HepG2 (cell line): Measurements from ENCODE around the gene RTBDN. TPM values are rescaled to one million over a fixed set of nuclear protein-coding genes. Genes with fewer than 3 reads are reported as not detected.

ENCODE experiments used
- ATAC-seq: fragments of 200-7000 bp; cut with Tn5 transposase; 3 replicates; pipeline ENCODE4 v1.9.1; 2020; ENCODE audit warnings: mild to moderate bottlenecking, moderate library complexity
- BruUV-seq: library from RNA; stranded (reverse); fragments of 400-500 nt; replicated peaks from 2 replicates; lab custom pipeline; 2021; lab: Mats Ljungman, UMichigan
- CTCF ChIA-PET: fragments of 300-600 bp; formaldehyde crosslinking; extraction: SDS; loops from one replicate; lab custom pipeline; 2021; ENCODE audit warnings: low total read pairs, inconsistent platforms, low intra/inter-chr PET ratio; lab: Yijun Ruan, JAX
- POLR2A ChIA-PET: fragments of 350-600 bp; sonication (Branson Sonifier 250); formaldehyde crosslinking; loops from one replicate; lab custom pipeline; 2020; ENCODE audit warnings: antibody characterized with exemption, inconsistent platforms; lab: Yijun Ruan, JAX
- DNase-seq: peaks from one replicate; pipeline ENCODE4 v3.0.0-alpha.2; 2015; ENCODE audit warnings: low spot score
- FAIRE-seq: peaks from 3 replicates; lab custom pipeline; 2011; peaks lifted over from hg19 to GRCh38; lab: Jason Lieb, UNC
- H2AFZ ChIP-seq: one replicate; pipeline ENCODE4 v1.6.1; 2011; ENCODE audit warnings: low read length, inconsistent platforms
- H3K27ac ChIP-seq: fragments of 300-600 bp; 3 replicates; pipeline ENCODE4 v1.8.0; 2011; ENCODE audit warnings: mixed run types, mild to moderate bottlenecking, mixed read lengths, low read length, inconsistent platforms; ENCODE audit not compliant: insufficient read depth; ENCODE audit errors: extremely low read length
- H3K27me3 ChIP-seq, 2 experiments: fragments of 200-600 bp in 1 of 2; 2 replicates in 1 of 2; 3 replicates in 1 of 2; pipeline versions ENCODE4 v1.6.0 to v1.8.0; 2011; ENCODE audit warnings: low read length in 2 of 2, mild to moderate bottlenecking in 2 of 2, moderate library complexity in 2 of 2, inconsistent platforms in 1 of 2; ENCODE audit not compliant: insufficient read depth in 2 of 2, control insufficient read depth in 1 of 2
- H3K36me3 ChIP-seq, 2 experiments: fragments of 200-600 bp in 1 of 2; replicated peaks in 1 of 2; 2 replicates in 1 of 2; 3 replicates in 1 of 2; pipeline versions ENCODE4 v1.5.1 to v1.8.0; 2011; ENCODE audit warnings: low read length in 2 of 2, inconsistent platforms in 1 of 2; ENCODE audit not compliant: insufficient read depth in 2 of 2, control insufficient read depth in 1 of 2
- H3K4me1 ChIP-seq: 2 replicates; pipeline ENCODE4 v1.5.1; 2012; ENCODE audit warnings: low read length, inconsistent platforms; ENCODE audit not compliant: insufficient read depth
- H3K4me2 ChIP-seq: 2 replicates; pipeline ENCODE4 v1.6.0; 2011; ENCODE audit warnings: low read depth, low read length, inconsistent platforms
- H3K4me3 ChIP-seq, 3 experiments: fragments of 200-600 bp in 1 of 3; sonication (generic), shearing (Covaris generic) in 1 of 3; replicated peaks in 1 of 3; 2 replicates each; pipeline ENCODE4 v1.5.1; 2011 to 2016; ENCODE audit warnings: low read length in 3 of 3, inconsistent platforms in 2 of 3, low read depth in 2 of 3, mild to moderate bottlenecking in 2 of 3, control low read depth in 1 of 3, mixed read lengths in 1 of 3; ENCODE audit not compliant: insufficient read depth in 1 of 3
- H3K79me2 ChIP-seq: one replicate; pipeline ENCODE4 v1.6.1; 2011; ENCODE audit warnings: low read length, inconsistent platforms; ENCODE audit not compliant: insufficient read depth
- H3K9ac ChIP-seq: 2 replicates; pipeline ENCODE4 v1.6.0; 2011; ENCODE audit warnings: mild to moderate bottlenecking, low read depth, low read length, inconsistent platforms; ENCODE audit not compliant: insufficient read depth
- H3K9me3 ChIP-seq: 2 replicates; pipeline ENCODE4 v1.5.1; 2012; ENCODE audit warnings: mild to moderate bottlenecking, low read length
- H4K20me1 ChIP-seq: 2 replicates; pipeline ENCODE4 v1.6.0; 2011; ENCODE audit warnings: inconsistent platforms, mild to moderate bottlenecking, low read length, moderate library complexity; ENCODE audit not compliant: insufficient read depth
- ISL2 ChIP-seq: sonication (generic); formaldehyde crosslinking; IDR thresholded peaks from 2 replicates; pipeline ENCODE4 v1.5.0; 2020; ENCODE audit warnings: missing genetic modification reagents
- KIAA2018 ChIP-seq: sonication (generic); formaldehyde crosslinking; IDR thresholded peaks from 2 replicates; pipeline ENCODE4 v1.5.0; 2020; ENCODE audit warnings: mild to moderate bottlenecking, missing genetic modification reagents, borderline replicate concordance
- MAFK ChIP-seq, 2 experiments: IDR thresholded peaks in 1 of 2; conservative IDR thresholded peaks in 1 of 2; 2 replicates each; pipeline ENCODE4 v1.6.1; 2011; ENCODE audit warnings: improper control_type of control experiment in 2 of 2, low read length in 2 of 2
- NONO ChIP-seq, 2 experiments: fragments of 450-650 bp in 1 of 2; sonication (generic) in 1 of 2; formaldehyde crosslinking in 1 of 2; IDR thresholded peaks in 1 of 2; conservative IDR thresholded peaks in 1 of 2; 2 replicates each; pipeline versions ENCODE4 v1.6.1 to v1.8.0; 2017 to 2022; ENCODE audit warnings: mild to moderate bottlenecking in 1 of 2, missing genetic modification reagents in 1 of 2, moderate library complexity in 1 of 2
- PRDM15 ChIP-seq: sonication (generic); formaldehyde crosslinking; IDR thresholded peaks from 2 replicates; pipeline ENCODE4 v1.4.0; 2020; ENCODE audit warnings: missing genetic modification reagents
- ZBTB42 ChIP-seq: sonication (generic); formaldehyde crosslinking; IDR thresholded peaks from 2 replicates; pipeline ENCODE4 v1.5.0; 2020; ENCODE audit warnings: mild to moderate bottlenecking, missing genetic modification reagents
- ZNF513 ChIP-seq: sonication (generic); formaldehyde crosslinking; conservative IDR thresholded peaks from 2 replicates; pipeline ENCODE4 v1.5.0; 2020; ENCODE audit warnings: missing genetic modification reagents
- ZNF549 ChIP-seq: sonication (generic); formaldehyde crosslinking; IDR thresholded peaks from 2 replicates; pipeline ENCODE4 v1.5.0; 2020; ENCODE audit warnings: missing genetic modification reagents
- WGBS: methylation state at CpG from one replicate; pipeline ENCODE4 v1.1.6; 2017; ENCODE audit warnings: low lambda C conversion rate; 5-methylcytosine and 5-hydroxymethylcytosine counted together
- in situ Hi-C: cut with HindIII; loops from 2 replicates; pipeline ENCODE4 v1.10.0; 2017; ENCODE audit warnings: low pct_unique_long_range_greater_than_20kb; ENCODE audit not compliant: extremely low pct_ligation_motif_present
- intact Hi-C: fragments of 100-400 bp; cut with micrococcal nuclease; formaldehyde crosslinking; loops from one replicate; pipeline ENCODE4 v1.10.0; 2022; ENCODE audit not compliant: unreplicated experiment
- polyA plus RNA-seq, 8 experiments: library from polyadenylated mRNA; depleted of rRNA in 3 of 8; stranded (reverse) in 7 of 8; unstranded in 1 of 8; fragments of >200 nt; fragmentation: Illumina TruSeq in 4 of 8; extraction: Trizol in 4 of 8; gene quantifications; 2 replicates each; pipeline versions ENCODE4 v1.2.1 to v1.2.3, GENCODE V29; 2011 to 2016; ENCODE audit warnings: low read depth in 4 of 8, missing spikeins in 1 of 8, mixed read lengths in 1 of 8; ENCODE audit not compliant: insufficient read depth in 1 of 8
- total RNA-seq, 5 experiments: library from RNA; depleted of rRNA; stranded (reverse); fragments of >200 nt; fragmentation: Illumina TruSeq; extraction: Trizol; gene quantifications; 2 replicates each; pipeline ENCODE4 v1.2.3, GENCODE V29; 2016; ENCODE audit warnings: low read depth in 1 of 5

RTBDN gene
- total and polyA plus RNA-seq, 2 of the 13 experiments (the other 11 are each of a cell fraction or from before 2014, with no cell fraction given): 0.27 to 0.48 TPM

GRCh38 chr19:12779162-12779993 lies 55.0 kb downstream of the RTBDN start:
- POLR2A ChIA-PET: interaction anchor here (0.6 to 6.4 kb wide), 9 partner anchors 10 to 57 kb away, joined by 3 to 124 read pairs (median 5); partner anchors contain the start of genes JUNB, PRDX2 and THSD8
- ATAC-seq: peak; percentile 56
- Histone ChIP-seq H3K36me3 (no peaks in the 10 kb centered on the region), H3K4me2 (peak overlapping the region; percentile 91), H3K4me1 (peaks cover 61% of the 10 kb centered on the region), H3K27me3 (no peaks in the 10 kb centered on the region; a peak in 1 of 5 replicates), H4K20me1 (no peaks in the 10 kb centered on the region), H3K9ac (peak overlapping the region; percentile 53), H3K79me2 (no peaks in the 10 kb centered on the region), H3K27ac (no peak overlapping the region), H3K9me3 (no peaks in the 10 kb centered on the region), H3K4me3 (peak overlapping the region; percentile 76 to 80 (median 79)), H2AFZ (peak overlapping the region; percentile 48)
- DNase-seq: peak; percentile 61
- intact Hi-C loops (no loop called here), in situ Hi-C loops (no loop called here)
- 13% methylated on average over 3 of the region's 15 CpGs for WGBS
- peak; percentile 83 for FAIRE-seq
- BruUV-seq: no TSS peak
- CTCF ChIA-PET: interaction anchor here (3.9 kb wide), 1 partner anchor 16 kb away, joined by 54 read pairs; no protein-coding TSS in a partner anchor
- TF ChIP-seq MAFK (conservative IDR thresholded peaks at IDR 0.05 in 1 of 2, IDR thresholded peaks at IDR 0.05 in 1 of 2; ENCODE audit: low read length in 2 of 2) (no peak), NONO (IDR thresholded peaks at IDR 0.05) (no peak), NONO (CRISPR knock-in tag; conservative IDR thresholded peaks at IDR 0.05) (no peak), ZBTB42 (peak; percentile 97), ZNF549 (CRISPR knock-in tag) (no peak), KIAA2018 (CRISPR knock-in tag) (no peak), ZNF513 (CRISPR knock-in tag) (no peak), PRDM15 (no peak), ISL2 (CRISPR knock-in tag) (no peak)
